ENCODE data around the gene LRCH1.
"Not testable (repeated sequence)": the region's sequence is repeated elsewhere in the genome, so short reads cannot be mapped to it uniquely, and the experiment has no call there.

DNA sequence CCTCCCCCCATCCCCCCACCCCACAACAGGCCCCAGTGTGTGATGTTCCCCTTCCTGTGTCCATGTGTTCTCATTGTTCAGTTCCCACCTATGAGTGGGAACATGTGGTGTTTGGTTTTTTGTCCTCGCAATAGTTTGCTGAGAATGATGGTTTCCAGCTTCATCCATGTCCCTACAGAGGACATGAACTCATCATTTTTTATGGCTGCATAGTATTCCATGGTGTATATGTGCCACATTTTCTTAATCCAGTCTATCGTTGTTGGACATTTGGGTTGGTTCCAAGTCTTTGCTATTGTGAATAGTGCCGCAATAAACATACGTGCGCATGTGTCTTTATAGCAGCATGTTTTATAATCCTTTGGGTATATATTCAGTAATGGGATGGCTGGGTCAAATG lies 202.5 kb downstream of the LRCH1 start:
- TF ChIP-seq POLR2A, CTCF (IDR thresholded peaks at IDR 0.05): not testable (repeated sequence)
